ENCODE results near the gene ZNF496. TPM values are rescaled to one million over a fixed set of nuclear protein-coding genes. Genes with fewer than 3 reads are reported as not detected.
"Not testable (repeated sequence)": the region's sequence is repeated elsewhere in the genome, so short reads cannot be mapped to it uniquely, and the experiment has no call there.

The ZNF496 gene
- total RNA-seq, 1 donor from 2014 or later: 30.3 TPM

- DNase-seq (ENCODE audit: low read depth) (no peak), FAIRE-seq (no peak)
- no peaks in the 10 kb centered on the region for H3K27me3 ChIP-seq (ENCODE audit: insufficient read depth, low read length)
- H3K4me1 ChIP-seq (ENCODE audit: insufficient read depth, low read length): peaks cover 26% of the 10 kb centered on the region
- Mint-ChIP-seq H3K36me3 (ENCODE audit: low read depth, unreplicated experiment) (peaks cover 6% of the 10 kb centered on the region), H3K27me3 (ENCODE audit: low read depth, unreplicated experiment) (no peaks in the 10 kb centered on the region), H3K4me1 (ENCODE audit: low read depth, unreplicated experiment) (peaks cover 34% of the 10 kb centered on the region), H3K27ac (ENCODE audit: unreplicated experiment) (no peak overlapping the region), H3K4me3 (ENCODE audit: unreplicated experiment) (no peak overlapping the region), H3K9me3 (ENCODE audit: unreplicated experiment) (peaks cover 9% of the 10 kb centered on the region)
- H3K9ac ChIP-seq (ENCODE audit: low read length): no peak overlapping the region
- no peak overlapping the region for H3K4me2 ChIP-seq (ENCODE audit: low read length)
- H3K9me3 ChIP-seq (ENCODE audit: insufficient read depth, low read depth, low read length): no peaks in the 10 kb centered on the region
- H3K4me3 ChIP-seq (ENCODE audit: insufficient read depth, low read depth, low read length): no peak overlapping the region
- H3K36me3 ChIP-seq (ENCODE audit: insufficient read depth, low read length): no peaks in the 10 kb centered on the region
- H3K79me2 ChIP-seq (ENCODE audit: insufficient read depth, low read length): no peaks in the 10 kb centered on the region
- TF ChIP-seq EZH2 (IDR thresholded peaks at IDR 0.05; ENCODE audit: insufficient read depth, low read length) (no peak), CTCF (IDR thresholded peaks at IDR 0.05; ENCODE audit: insufficient read depth, low read depth, low read length) (no peak)
- no peaks in the 10 kb centered on the region for H4K20me1 ChIP-seq (ENCODE audit: insufficient read depth, low read length)
- no peak overlapping the region for H2AFZ ChIP-seq (ENCODE audit: low read depth, low read length)
- no peak overlapping the region for H3K27ac ChIP-seq (ENCODE audit: low read depth, low read length)
Observed at GRCh38 chr1:247291833-247292561, 39.7 kb downstream of the ZNF496 start.

- H3K4me2 ChIP-seq (ENCODE audit: low read length): no peak overlapping the region
- Mint-ChIP-seq H3K4me3 (ENCODE audit: unreplicated experiment) (no peak overlapping the region), H3K4me1 (ENCODE audit: low read depth, unreplicated experiment) (peaks cover 34% of the 10 kb centered on the region), H3K27me3 (ENCODE audit: low read depth, unreplicated experiment) (no peaks in the 10 kb centered on the region), H3K36me3 (ENCODE audit: low read depth, unreplicated experiment) (peaks cover 12% of the 10 kb centered on the region), H3K9me3 (ENCODE audit: unreplicated experiment) (peaks cover 14% of the 10 kb centered on the region), H3K27ac (ENCODE audit: unreplicated experiment) (no peak overlapping the region)
- no peak for DNase-seq (ENCODE audit: low read depth)
- no peak overlapping the region for H3K9ac ChIP-seq (ENCODE audit: low read length)
- no peak for FAIRE-seq
- TF ChIP-seq EZH2 (IDR thresholded peaks at IDR 0.05; ENCODE audit: insufficient read depth, low read length) (no peak), CTCF (IDR thresholded peaks at IDR 0.05; ENCODE audit: insufficient read depth, low read depth, low read length) (no peak)
- H3K27ac ChIP-seq (ENCODE audit: low read depth, low read length): no peak overlapping the region
- no peaks in the 10 kb centered on the region for H3K36me3 ChIP-seq (ENCODE audit: insufficient read depth, low read length)
- no peaks in the 10 kb centered on the region for H3K9me3 ChIP-seq (ENCODE audit: insufficient read depth, low read depth, low read length)
- no peaks in the 10 kb centered on the region for H3K27me3 ChIP-seq (ENCODE audit: insufficient read depth, low read length)
- no peaks in the 10 kb centered on the region for H4K20me1 ChIP-seq (ENCODE audit: insufficient read depth, low read length)
- no peak overlapping the region for H2AFZ ChIP-seq (ENCODE audit: low read depth, low read length)
- H3K4me1 ChIP-seq (ENCODE audit: insufficient read depth, low read length): peaks cover 26% of the 10 kb centered on the region
- no peak overlapping the region for H3K4me3 ChIP-seq (ENCODE audit: insufficient read depth, low read depth, low read length)
- no peaks in the 10 kb centered on the region for H3K79me2 ChIP-seq (ENCODE audit: insufficient read depth, low read length)
Observed at GRCh38 chr1:247291161-247291560, 40.5 kb downstream of the ZNF496 start.

- Mint-ChIP-seq H3K4me3 (ENCODE audit: unreplicated experiment) (no peak overlapping the region), H3K27me3 (ENCODE audit: low read depth, unreplicated experiment) (no peaks in the 10 kb centered on the region), H3K9me3 (ENCODE audit: unreplicated experiment) (peaks cover 14% of the 10 kb centered on the region), H3K36me3 (ENCODE audit: low read depth, unreplicated experiment) (peaks cover 12% of the 10 kb centered on the region), H3K27ac (ENCODE audit: unreplicated experiment) (no peak overlapping the region), H3K4me1 (ENCODE audit: low read depth, unreplicated experiment) (peaks cover 34% of the 10 kb centered on the region)
- Histone ChIP-seq H3K4me1 (ENCODE audit: insufficient read depth, low read length) (peaks cover 26% of the 10 kb centered on the region), H3K27me3 (ENCODE audit: insufficient read depth, low read length) (no peaks in the 10 kb centered on the region), H3K79me2 (ENCODE audit: insufficient read depth, low read length) (no peaks in the 10 kb centered on the region), H3K9me3 (ENCODE audit: insufficient read depth, low read depth, low read length) (no peaks in the 10 kb centered on the region), H4K20me1 (ENCODE audit: insufficient read depth, low read length) (no peaks in the 10 kb centered on the region), H3K4me3 (ENCODE audit: insufficient read depth, low read depth, low read length) (no peak overlapping the region), H3K4me2 (ENCODE audit: low read length) (no peak overlapping the region), H3K9ac (ENCODE audit: low read length) (no peak overlapping the region), H2AFZ (ENCODE audit: low read depth, low read length) (no peak overlapping the region), H3K27ac (ENCODE audit: low read depth, low read length) (no peak overlapping the region), H3K36me3 (ENCODE audit: insufficient read depth, low read length) (no peaks in the 10 kb centered on the region)
- FAIRE-seq: no peak
- no peak for DNase-seq (ENCODE audit: low read depth)
- TF ChIP-seq EZH2 (IDR thresholded peaks at IDR 0.05; ENCODE audit: insufficient read depth, low read length) (no peak), CTCF (IDR thresholded peaks at IDR 0.05; ENCODE audit: insufficient read depth, low read depth, low read length) (no peak)
Observed at GRCh38 chr1:247290576-247290975, 41.1 kb downstream of the ZNF496 start.

GRCh38 chr1:247289274-247289892, 42.3 kb downstream of the ZNF496 start:
- H3K9me3 ChIP-seq (ENCODE audit: insufficient read depth, low read depth, low read length); H3K9ac ChIP-seq (ENCODE audit: low read length); H3K27ac Mint-ChIP-seq (ENCODE audit: unreplicated experiment); H3K36me3 ChIP-seq (ENCODE audit: insufficient read depth, low read length); H3K4me3 ChIP-seq (ENCODE audit: insufficient read depth, low read depth, low read length); DNase-seq (ENCODE audit: low read depth); H3K4me2 ChIP-seq (ENCODE audit: low read length); FAIRE-seq; H3K27me3 ChIP-seq (ENCODE audit: insufficient read depth, low read length); H4K20me1 ChIP-seq (ENCODE audit: insufficient read depth, low read length); H2AFZ ChIP-seq (ENCODE audit: low read depth, low read length); H3K27ac ChIP-seq (ENCODE audit: low read depth, low read length); H3K27me3 Mint-ChIP-seq (ENCODE audit: low read depth, unreplicated experiment); H3K79me2 ChIP-seq (ENCODE audit: insufficient read depth, low read length): not testable (repeated sequence)
- Mint-ChIP-seq H3K9me3 (ENCODE audit: unreplicated experiment) (peaks cover 19% of the 10 kb centered on the region), H3K36me3 (ENCODE audit: low read depth, unreplicated experiment) (peaks cover 12% of the 10 kb centered on the region), H3K4me3 (ENCODE audit: unreplicated experiment) (peak overlapping the region; percentile 36), H3K4me1 (ENCODE audit: low read depth, unreplicated experiment) (peaks cover 22% of the 10 kb centered on the region)
- peaks cover 14% of the 10 kb centered on the region for H3K4me1 ChIP-seq (ENCODE audit: insufficient read depth, low read length)
